Activated T-helper 1 cell treated with Interleukin-2 at 50 U/mL for 16 hours (primary cell): ENCODE results near the gene TGFBI.

Experiments
- DNase-seq: peaks from one replicate; pipeline ENCODE4 v3.0.0-alpha.2; 2020; ENCODE audit warnings: low read depth

Gene TGFBI

DNA sequence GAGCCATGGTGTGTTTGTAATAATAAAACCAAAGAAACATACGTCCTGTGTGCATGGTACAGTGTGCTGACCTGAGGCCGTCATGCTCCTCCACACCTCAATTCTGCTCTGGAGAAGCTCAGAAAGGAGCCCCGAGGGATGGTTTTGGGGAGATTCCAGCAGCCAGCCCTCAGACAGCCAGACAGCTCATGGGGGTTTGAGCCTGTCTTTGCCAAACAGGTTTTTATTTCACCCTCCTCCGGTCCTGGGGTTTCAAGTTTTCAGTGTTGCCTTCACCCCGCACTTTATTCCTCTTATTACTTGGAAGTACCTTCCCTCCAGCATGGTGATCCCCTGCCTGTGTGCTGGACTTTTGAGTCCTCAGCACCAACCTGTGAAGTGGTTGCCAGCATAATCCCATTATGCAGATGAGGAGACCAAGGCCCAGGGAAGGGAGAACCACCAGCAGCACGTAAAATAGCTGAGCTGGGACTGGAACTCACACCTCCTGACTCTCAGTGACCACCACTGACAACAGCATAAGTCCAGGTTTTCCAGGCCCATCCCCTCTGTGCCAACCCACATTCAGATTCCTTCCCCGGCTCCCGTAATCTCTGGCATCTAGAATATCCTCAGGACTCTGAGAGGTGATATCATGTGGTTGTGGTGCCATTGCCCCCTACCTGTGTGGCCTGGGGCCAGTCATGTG lies 35.1 kb downstream of the TGFBI start:
- DNase-seq, result no peak

DNA sequence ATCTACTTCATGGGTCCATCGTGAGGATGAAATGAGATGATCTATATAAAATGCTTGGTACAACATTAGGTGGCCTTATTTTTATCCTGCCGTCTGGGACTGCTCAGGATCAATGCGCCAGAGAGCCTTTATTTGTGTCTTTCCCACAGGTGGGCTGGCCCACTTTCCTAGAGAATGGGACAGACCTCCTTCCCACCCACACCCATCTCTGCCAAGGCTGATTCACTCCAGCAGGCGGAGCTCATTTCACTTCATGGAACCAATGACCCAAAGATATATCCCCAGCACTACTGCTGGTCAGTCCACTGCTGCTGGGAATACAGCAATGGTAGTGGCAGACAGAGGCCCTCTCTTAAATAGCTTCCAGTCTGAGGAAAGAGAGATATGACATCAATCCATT lies 35.7 kb downstream of the TGFBI start:
- no peak for DNase-seq

DNA sequence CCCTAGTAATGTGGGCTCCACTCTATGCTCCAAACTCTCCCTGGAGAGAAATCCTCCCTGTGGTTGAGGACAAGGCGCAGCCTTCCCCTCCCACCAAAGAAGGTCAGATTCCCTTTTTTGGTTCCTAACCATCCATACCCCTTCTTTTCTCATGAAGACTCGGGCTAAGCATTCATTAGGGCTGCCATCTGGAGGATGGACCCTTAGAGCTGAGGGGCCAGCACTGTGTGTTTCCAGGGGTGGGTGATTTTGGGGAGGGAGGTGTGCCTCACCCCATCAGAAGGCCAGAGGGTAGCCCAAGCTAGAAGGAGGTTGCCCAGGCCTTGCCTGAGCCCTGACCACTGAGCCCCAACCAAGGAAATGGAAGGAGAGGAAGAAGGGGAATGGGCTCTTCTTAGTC lies 36.8 kb downstream of the TGFBI start:
- DNase-seq, result no peak

DNA sequence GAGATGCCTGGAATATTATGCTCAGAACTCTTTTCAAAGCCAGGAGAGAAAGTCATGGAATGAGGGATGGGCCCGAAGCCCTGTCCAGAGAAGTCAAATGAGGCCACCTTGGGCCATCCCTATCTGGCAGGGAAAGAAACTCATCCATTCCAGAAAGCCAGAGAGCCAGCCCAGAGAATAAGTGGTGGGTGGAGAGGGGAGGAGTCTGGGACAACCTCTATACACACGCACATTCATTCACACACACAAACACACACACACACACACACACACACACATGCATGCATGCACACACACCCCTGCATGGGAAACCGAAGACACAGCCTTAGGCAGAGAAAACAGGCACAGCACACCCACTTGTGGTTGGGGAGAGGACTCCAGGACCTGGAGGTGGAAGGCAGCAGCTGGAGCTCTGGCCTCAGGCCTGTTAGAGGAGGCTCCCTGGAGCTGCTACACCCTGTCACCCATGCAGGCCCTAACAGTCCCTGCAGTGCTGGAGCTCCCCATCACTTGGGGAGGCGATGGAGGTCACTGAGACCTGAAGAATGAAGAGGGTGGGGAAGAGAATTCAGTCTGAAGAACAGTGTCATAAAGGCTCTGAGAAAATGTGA lies 38.0 kb downstream of the TGFBI start:
- no peak for DNase-seq

DNA sequence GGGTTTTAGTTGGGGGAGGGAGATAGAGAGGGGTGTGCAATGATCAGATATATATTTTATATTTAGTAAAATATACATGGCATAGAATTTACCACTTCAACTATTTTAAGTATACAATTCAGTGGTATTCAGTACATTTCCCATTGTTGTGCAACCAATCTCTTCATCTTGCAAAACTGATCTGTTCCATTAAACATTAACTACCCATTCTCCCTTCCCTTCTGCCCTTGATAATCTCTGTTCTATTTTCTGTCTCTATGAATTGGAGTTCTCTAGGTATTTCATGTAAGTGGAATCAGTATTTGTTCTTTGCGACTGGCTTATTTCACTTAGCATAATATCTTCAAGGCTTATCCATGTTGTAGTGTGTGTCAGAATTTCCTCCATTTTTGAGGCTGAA lies 38.6 kb downstream of the TGFBI start:
- DNase-seq, result no peak

DNA sequence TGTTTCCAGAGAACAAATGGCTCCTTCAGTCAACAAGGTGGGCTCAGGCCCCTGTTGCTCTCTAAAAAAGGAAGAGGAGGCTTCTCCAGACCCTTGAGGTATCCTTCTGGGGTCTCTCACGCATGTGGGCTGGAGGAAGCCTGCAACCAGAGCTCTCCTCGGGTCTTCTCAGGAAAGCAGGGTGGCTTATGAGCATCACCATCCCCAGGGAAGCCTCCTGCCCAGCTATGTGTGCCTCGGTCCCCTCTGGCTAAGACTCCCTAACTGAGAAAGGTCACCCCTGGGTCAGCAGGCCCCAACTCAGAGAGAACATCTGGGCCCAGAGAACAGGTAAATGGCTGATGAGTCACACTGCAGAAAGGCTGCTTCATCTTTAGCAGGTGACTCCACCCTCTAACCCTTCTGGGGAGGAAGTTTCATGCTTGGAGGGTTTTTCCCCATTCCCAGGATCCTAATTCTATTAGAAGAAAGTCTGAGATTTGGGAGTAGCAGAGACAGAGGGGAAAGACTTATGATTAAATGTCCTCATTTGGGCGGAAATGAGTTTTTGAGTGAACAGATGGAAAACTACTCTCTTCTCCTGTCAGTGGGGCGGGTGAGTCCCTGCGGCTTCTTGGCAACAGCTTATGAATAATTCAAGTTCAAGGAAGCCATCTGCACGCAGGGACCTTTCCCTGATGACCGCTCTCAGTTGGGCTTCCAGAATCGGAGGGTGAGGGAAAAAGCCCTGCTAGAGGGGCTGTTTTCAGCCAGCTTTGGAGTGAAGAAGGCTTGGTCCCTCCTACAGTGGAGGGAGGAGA lies 41.9 kb downstream of the TGFBI start:
- DNase-seq, result no peak

DNA sequence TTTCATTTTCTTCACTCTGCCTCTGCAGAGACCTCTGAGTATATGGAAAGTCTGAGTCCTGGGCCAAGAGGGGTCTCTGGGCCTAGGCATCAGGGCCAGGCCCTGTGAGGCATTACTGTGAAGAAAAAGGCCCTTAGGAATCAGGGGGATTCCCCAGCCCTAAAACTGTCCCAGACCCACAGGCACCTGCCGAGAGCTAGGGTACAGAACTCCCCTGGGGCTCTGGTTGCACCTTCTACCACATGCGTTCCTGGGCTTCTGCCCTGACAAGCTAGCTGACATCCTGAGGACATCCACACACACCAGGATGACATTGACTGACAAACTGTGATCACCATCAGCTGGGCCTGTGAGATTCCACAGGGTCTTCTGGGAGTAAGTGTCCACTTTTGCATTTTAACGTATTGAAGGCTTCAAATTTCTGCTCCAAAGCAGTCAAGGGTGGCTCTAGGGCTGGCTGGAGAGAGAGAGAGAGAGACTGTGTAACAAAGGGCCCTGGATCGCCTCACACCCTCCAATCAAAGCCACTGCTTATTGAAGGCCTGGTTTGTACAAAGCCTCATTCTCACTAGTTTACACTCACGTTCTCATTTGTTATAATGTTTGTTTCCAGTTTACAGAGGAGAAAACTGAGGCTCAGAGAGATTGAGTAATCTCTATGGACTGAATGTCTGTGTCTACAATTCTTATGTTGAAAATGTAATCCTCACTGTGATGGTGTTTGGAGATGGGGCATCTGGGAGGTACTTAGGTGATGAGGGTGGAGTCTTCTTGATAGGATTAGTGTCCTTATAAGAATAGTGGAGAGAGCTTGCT lies 45.1 kb downstream of the TGFBI start:
- DNase-seq, result no peak

DNA sequence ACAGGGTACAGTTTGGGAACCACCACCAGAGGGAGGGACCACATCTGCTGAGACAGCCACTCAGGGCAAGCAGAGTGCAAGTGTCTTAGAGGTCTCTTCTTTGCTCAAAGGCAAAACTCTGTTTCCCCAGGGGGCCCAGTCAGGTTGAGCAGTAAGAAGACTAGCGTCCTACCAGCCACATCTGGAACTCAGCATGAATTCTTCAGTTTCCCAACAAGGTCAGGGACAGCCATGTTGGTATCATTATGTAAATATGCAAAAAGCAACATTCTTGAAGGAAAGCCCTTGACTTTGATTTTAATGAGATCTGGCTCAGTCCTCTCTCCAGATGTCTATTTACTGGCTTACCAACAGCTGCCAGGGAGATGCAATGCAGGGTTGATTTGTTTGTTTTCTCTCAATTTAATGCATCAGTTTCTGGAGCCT lies 46.7 kb downstream of the TGFBI start:
- DNase-seq, result no peak

DNA sequence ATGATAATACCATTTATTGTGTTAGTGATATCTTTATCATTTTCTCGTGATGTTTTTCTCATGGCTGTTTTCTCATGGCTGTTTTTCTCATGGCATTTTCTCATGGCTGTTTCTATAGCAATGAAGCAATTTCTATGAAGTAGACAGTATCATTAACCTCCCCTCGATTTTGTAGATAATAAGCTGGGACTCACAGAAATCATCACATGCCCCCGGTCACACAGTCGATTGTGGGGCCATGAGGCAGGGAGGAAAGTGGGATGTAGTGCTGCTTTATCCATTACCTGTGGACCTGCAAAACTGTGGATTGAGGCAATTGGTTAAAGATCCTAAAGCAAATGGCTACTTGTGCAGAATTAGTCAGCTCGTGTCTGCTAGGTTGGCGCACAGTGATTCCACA lies 47.3 kb downstream of the TGFBI start:
- DNase-seq, result no peak

DNA sequence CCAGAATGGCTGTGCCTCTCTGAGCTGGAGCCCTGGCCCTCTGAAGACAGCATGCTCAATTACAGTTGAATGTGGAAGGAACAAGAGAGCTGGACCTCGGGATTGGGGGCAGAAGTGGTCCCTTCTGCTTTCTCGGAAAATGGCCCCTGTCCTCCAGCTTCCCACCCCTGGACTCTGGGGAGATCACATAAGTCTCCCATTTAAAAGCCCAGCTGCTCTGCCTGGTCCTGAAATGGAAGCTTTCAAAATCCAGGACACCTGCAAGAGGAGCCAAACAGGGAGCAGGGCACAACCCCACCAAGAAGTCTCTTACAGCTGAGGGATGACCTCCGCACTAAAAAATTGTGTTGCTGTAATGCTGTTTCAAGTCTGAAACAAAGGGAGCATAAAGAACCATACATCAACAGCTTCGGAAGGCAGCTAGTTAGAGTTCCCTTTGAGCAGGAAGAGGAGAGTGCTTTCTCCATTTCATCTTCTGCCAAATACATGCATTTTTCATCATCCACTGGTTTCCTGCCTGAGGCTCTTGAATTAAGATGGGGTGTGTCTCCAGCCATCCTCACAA lies 48.2 kb downstream of the TGFBI start:
- DNase-seq, result no peak

DNA sequence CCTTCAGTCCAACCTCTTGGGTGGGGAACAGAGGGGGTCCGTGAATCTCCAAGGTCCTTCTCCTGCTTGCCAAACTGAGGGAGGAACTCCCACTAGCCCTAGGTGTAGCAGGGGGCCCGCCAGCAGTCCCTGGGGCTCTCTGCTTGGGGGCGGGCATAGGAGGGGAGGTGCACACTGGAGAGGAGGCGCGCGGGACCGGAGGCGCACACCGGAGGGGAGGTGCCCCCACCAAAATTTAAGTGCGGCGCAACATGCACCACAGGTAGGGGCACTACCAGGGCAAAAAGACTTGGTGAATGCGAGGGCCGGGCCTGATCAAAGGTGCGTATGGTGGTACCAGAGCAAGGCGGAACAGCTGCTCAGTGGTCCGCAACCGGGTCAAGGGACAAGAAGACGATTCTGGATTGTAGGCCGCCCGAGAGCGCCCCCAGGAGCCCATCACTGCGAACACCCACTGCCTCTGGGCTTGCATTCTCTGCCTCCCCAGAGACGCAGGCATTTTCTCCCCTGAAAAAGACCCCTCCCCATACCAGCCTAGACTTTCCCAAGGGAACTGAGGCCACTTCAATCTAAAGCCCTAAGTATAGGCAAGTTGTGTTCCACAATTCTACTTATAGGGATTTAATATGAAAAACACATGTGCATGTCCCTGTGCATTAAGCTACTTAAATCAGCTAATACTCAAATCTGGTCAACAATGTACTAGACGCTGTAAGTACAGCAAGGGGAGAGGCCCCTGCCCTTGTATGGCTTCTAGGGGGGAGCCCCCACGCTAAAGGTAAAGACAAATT lies 50.6 kb downstream of the TGFBI start:
- no peak for DNase-seq

DNA sequence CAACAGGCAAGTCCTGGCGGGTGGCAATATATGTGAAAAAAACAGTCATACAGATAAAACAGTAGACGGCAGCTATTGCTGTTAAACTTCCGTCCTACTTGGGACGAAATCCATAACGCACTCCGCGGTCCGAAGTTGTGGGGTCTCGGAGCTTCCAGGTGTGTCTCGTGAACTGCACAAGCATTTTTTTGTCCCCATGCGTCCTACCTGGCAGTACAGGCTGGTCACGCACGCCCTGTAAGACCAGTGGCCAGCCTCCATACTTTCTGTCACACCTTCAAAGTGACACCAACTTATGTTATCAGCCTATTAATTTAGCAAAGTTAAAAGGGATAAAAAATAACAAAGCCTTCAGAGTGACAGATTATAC lies 51.3 kb downstream of the TGFBI start:
- DNase-seq, result no peak

DNA sequence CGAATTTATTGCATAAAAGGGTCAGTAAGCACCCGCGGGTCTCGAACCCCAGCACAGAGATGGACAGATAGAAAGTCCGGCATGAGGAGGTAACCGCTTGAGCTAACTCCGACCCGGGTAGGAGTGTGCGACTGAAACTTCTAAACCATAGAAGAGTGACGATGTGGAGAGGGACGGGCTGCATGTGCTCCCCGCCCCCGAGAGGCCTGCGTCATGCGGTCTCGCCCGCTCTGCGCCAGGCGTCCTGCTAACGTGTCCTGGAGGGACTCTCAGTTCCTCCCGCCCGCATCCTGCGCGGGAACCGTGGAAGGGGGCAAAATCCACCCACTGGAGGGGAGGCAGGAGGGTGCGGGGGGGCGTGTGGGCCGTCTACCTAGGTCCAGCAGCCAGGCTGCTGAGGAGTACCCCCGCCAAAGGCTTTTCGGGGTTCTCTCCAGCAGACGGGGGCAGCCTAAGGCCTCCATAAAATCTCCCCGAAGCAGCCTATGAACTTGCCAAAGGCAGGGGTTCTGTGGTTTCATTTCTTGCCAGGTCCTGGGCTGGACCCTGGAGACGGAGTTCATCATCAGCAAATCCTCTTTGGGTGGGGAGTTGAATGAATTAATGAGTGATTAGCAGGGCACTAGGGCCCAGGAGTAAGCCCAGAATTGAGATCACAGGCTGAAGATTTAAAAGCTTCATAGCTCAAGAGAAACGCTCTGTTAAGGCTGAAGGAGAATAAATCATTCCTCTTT lies 51.9 kb downstream of the TGFBI start:
- peak; percentile 34 for DNase-seq

DNA sequence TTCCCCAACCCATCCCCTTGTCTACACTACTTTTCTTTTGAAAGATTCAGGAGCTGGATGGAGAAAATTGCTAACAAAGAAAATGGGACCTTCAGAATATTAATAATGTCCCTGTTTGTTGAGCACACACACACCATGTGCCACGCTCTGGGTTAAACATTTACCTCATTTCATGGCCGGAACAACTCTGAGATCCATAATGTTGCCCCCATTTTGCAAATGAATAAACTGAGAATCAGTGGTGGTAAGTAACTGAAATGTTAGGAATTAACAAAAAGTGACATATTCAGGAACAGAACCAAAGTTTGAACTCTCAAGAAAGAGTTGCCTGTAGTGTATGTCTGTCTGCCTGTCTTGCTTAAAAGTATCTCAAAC lies 52.4 kb downstream of the TGFBI start:
- no peak for DNase-seq

DNA sequence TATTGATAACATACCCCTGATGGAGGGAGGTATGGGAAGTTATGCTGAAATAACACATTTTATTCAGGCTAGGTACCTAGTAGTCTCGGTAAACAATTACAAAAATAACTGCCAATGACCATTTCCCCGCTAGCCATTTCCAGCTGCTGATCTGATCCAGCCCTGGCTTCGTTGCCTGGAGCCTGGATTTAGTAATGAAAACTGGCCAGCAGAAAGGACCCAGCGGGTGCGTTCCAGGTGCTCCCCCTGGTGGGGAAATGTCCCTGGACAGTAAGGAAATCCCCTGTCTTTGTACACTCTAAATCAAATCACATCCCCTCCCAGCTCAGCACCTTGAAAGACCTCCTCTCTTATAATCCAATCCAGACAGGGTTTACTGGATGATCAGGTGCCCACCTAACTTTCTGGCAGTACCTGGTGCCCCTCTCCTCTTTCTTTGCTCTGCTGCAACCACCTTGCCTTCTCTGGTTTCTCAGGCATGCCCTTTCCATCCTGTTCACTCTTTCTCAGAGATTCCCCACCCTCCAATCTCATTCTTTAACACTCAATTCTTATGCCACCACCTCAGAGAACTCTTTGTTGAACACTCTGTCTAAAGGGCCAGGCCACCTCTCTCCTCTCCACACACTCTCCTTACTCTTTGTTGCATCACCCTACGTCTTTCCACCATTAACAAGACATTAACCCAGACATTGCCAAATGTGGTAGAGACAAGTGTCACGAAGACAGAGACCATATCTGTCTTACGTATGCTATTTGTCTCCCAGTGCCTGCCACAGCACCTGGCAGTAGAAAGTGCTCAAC lies 53.8 kb downstream of the TGFBI start:
- DNase-seq, result peak; percentile 21

DNA sequence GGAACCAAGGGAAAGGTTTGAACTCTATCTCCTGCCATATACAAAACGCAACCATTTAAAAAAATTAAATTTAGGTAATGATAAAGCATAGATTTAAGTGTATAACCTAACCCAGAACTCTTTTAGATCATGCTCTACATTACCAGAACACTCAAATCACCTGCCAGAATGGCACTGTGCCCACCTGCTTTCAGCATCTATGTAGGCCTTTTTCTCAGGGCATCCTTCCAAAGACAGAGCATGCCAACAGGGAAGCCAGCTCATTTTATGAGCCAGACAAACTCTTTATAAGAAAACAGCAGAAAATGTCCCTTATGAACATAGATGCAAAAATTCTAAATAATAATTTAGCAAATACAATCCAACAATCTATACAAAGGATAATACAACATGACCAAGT lies 55.9 kb downstream of the TGFBI start:
- no peak for DNase-seq

DNA sequence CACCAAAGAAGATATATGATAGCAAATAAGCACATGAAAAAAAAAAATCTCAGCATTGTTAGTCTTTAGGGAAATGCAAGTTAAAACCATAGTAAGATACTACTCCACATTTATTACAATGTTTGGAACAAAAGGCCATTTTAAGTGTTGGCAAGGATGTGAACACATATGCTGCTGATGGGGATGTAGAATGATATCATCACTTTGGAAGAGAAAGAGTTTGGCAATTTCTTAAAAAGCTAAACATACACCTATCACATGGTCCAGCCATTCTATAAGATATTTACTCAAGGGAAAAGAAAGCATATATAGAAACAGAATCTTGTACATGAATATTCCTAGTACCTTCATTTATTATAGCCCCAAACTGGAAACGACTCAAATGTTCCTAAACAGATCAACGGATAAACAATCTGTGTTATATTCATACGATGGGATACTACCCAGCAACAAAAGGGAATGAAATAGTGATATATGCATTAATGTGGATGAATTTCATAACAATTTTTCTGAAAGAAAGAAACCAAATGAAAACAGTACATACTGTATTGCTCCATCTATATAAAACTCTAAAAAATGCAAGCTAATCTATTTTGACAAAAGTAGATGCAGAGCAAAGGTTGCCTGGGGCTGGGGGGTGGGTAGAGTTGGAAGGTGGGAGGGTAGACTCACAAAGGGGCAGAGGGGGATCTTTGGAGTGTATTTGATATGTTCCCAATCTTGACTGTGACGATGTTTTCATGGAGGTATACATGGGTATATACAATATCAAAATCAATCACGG lies 58.2 kb downstream of the TGFBI start:
- no peak for DNase-seq

DNA sequence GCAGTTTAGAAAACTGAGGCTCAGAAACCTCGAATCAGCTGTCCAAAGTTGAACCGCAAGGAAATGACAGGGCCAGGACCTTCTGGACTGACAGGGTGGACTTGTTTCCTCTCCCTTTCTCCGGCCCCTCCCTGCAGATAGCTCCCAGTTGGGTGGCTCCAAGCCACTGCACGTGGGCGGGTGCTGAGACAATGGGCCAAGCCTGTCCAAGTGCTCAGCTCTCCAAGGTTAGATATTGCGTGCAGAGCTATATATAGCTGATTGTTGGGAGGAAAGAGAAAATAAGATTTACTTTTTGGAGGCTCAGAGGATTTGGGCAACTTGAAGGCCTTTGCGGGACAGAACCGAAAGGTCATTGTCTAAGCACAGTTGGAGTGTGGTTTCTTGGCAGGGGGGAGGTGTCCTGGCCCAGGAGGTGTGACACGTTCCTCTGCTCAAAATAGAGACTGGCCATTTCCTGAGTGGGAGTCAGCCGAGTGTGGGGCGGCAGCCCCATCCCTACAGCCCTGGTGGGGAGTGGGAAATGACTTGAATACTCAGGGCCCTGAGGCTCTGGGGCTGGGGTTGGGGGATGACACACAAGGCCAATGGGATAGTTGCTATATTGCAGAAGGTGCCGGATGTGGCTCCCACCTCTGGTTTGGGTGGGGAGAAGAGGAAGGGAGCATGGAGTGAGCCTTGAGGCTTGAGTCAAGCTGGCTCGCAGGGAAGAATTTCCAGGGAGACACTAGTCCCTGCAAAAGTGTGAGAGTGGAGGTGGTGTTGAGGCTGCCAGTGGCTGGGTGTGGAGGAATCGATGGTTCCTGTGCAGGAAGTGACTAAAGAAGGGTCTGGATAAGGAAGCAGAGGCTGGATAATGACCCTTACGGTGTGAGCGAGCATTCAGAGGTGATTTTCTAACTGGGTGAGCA lies 59.4 kb downstream of the TGFBI start:
- DNase-seq, result no peak
